ENCODE measurements around the gene ADAM8.
"Not testable (repeated sequence)": the region's sequence is repeated elsewhere in the genome, so short reads cannot be mapped to it uniquely, and the experiment has no call there.

Gene ADAM8

GRCh38 chr10:133229265-133230043 lies 47.2 kb downstream of the ADAM8 start:
- FAIRE-seq: no peak

DNA sequence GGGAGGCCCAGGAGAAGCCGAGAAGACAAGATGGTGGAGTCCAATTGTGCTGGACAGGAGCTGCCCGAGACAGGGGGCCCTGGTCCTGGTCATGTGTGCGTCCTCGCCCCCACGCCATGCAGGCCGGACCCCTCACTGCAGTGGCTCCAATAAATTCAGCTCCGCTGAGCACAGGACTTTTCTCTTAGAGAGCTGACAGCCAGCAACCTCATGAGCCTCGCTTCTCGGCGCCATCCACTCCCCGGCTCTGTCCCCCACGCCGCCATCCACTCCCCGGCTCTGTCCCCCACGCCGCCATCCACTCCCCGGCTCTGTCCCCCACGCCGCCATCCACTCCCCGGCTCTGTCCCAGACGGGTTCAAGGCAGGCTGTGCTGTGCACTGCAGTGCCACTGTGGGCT lies 49.4 kb downstream of the ADAM8 start:
- no peak for FAIRE-seq

DNA sequence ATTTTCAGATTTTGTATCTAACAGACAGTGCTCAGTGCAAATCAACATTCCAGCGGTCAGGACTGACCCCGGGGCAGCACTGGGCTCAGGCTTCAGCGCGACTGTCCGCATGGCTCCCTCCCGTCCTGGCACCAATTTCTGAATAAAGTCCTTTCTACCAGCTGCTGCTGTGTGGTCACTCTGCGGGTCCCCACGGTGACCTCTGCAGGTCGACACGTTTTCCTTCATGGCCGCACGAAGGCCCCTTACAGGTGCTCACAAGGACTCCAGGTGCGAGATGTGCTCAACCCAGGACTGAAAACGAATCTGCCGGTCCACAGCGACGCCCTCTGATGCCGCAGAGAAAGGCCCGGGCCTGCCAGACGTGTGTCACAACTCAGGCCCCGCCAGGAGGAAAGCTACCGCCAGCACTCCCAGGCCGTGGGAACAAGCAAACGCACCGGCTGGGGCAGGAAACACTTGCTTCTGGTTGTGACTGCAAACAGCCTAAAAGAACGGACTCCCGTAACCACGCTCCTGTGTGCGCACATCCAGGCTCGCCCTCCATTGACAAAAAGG lies 50.3 kb downstream of the ADAM8 start:
- FAIRE-seq: no peak

GRCh38 chr10:133225707-133226191 lies 50.9 kb downstream of the ADAM8 start:
- FAIRE-seq: no peak

GRCh38 chr10:133224756-133225372 lies 51.8 kb downstream of the ADAM8 start:
- FAIRE-seq: no peak

DNA sequence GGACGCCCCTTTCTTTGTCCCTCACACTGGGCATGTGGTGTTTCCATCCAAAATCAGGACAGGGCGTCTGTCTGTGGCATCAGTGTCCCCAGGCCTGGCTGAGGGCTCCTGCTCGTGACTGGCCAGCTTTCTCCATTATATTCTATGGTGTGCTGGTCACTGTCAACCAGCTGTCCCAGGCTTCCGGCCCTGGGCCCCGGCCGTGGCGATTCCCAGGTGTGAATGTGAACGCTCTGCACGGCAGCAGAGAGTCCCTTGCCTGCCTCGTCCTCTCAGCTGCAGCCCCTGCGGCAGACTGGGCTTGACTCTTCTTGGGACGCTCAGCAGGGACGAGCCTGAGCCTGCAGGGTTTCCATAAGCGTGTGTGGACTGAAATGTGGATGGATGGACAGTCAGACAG lies 52.6 kb downstream of the ADAM8 start:
- FAIRE-seq: no peak

GRCh38 chr10:133221756-133222155 lies 54.9 kb downstream of the ADAM8 start:
- FAIRE-seq: not testable (repeated sequence)

GRCh38 chr10:133221331-133221730 lies 55.3 kb downstream of the ADAM8 start:
- no peak for FAIRE-seq

GRCh38 chr10:133219782-133220181 lies 56.9 kb downstream of the ADAM8 start:
- no peak for FAIRE-seq

GRCh38 chr10:133218891-133219290 lies 57.8 kb downstream of the ADAM8 start:
- no peak for FAIRE-seq

GRCh38 chr10:133217800-133218589 lies 58.7 kb downstream of the ADAM8 start:
- FAIRE-seq: no peak

- no peak for FAIRE-seq
These were observed 59.9 kb downstream of the ADAM8 start for GRCh38 chr10:133216776-133217175.

DNA sequence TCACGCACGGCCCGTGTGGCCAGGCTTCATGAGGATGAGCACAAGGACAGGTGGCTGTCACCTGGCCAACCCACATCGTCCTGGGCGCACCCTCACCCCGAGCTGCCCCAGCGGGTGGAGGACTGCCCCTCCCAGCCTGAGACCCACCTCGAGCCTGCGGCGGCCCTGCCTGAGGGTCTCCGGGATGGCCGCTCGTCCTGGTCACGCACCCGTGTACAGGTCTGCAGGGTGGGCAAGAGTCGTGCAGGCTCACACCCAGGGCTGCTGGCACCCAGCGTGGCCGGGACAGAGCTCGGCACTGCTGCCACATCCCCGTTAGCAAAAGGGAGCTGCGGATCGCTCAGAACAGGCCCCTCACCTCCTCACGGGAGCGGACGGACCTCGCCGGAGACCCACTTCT lies 61.1 kb downstream of the ADAM8 start:
- no peak for FAIRE-seq

DNA sequence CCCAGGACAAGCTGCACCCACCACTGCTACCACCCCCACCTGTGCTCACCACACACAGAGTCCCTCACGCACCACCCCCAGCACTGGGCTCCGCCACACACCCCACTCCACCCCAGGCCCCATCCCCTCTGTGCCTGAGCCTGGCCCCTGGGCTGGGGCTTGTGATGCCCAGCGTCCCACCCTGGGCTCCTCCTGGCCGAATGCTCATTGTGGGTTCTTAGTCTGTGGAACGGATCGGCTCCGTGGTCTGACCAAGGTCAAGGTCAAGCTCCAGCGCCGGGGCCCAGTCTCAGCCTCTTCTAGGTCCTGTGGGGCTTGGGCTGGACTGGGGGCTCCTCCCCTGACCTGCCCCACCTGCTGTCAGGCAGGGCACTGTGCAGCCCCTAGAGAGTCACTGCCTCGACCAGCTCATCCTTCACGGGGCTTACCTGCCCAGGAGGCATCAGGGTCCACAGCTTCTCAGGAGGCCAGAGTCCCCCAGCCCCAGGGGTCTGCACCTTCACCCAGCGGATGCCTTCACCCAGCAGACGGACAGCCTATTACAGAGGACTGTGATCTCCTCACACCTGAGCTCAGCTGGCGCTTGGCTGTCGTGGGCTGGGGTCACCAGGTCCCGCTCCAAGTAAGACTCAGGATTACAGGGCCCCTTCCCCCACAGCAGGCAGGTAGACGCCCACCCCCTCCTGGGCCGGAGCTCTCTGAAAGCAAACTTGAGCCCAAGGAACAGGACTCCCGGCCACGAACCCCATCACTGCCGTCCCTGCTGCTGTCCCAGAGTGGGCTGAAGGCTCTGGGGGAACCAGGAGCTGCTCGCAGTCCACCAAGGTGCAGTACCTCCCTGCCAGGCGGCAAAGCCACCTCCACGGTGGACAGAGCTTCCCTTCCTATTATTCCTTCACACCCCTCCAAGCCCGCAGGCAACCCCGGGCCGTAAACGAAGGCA lies 61.9 kb downstream of the ADAM8 start:
- no peak for FAIRE-seq

- FAIRE-seq: no peak
These were observed 62.8 kb downstream of the ADAM8 start for GRCh38 chr10:133213641-133214467.

DNA sequence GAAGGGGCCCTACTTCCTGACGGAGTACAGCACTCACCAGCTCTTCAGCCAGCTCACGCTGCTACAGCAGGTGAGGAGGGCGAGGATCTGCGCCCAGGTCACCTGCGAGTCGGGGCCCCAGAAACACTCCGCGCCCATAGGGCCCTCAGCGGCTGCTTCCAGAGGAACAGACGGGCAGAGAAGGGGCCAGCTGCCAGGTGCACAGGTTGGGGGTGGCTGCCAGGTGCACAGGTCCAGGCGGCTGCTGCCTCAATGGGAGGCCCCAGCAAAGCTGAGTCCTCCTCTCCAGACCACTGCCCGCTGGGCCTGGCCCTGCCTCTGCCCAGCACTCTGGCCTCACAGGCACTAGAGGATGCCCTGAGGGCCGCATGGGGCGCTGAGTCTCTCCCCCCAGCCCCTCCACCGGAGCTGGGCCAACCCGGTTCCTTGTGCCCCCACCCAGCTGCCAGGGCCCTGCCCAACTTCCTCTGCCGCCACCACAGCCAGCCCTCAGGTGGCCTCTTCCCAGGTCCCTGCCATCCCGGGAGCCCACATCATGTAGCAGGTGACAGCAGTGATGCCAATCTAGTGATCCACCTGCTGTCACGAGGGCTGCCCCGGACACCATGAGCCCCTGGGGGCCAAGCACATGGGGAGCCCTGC lies 63.7 kb downstream of the ADAM8 start:
- FAIRE-seq: no peak

Measured in endometrium (tissue), 2 donors.